ENCODE data around the gene ATP5ME.
A peak's percentile ranks its signal among the peaks of the same experiment; 100 is the strongest.
"Not testable (repeated sequence)": the region's sequence is repeated elsewhere in the genome, so short reads cannot be mapped to it uniquely, and the experiment has no call there.

The ATP5ME gene

GRCh38 chr4:668219-668618, 5.9 kb downstream of the ATP5ME start:
- DNase-seq (ENCODE audit: low read depth in 2 of 2): not testable (repeated sequence)

GRCh38 chr4:667545-667925, 6.5 kb downstream of the ATP5ME start:
- DNase-seq (ENCODE audit: low read depth in 2 of 2): no peak

- DNase-seq (ENCODE audit: low read depth in 2 of 2): no peak
Measured at GRCh38 chr4:666822-667544, 7.1 kb downstream of the ATP5ME start.

- DNase-seq (ENCODE audit: low read depth in 2 of 2): no peak
Measured at GRCh38 chr4:666436-666810, 7.7 kb downstream of the ATP5ME start.

GRCh38 chr4:665751-666435, 8.2 kb downstream of the ATP5ME start:
- no peak for DNase-seq (ENCODE audit: low read depth in 2 of 2)

- DNase-seq (ENCODE audit: low read depth in 2 of 2): no peak
Measured at GRCh38 chr4:665381-665750, 8.7 kb downstream of the ATP5ME start.

GRCh38 chr4:664713-665231, 9.3 kb downstream of the ATP5ME start:
- DNase-seq (ENCODE audit: low read depth in 2 of 2): no peak

- DNase-seq (ENCODE audit: low read depth in 2 of 2): peak; percentile 61 to 66
Measured at GRCh38 chr4:663438-664428, 10.3 kb downstream of the ATP5ME start.

GRCh38 chr4:663046-663437, 11.0 kb downstream of the ATP5ME start:
- DNase-seq (ENCODE audit: low read depth in 2 of 2): no peak

- no peak for DNase-seq (ENCODE audit: low read depth in 2 of 2)
Measured at GRCh38 chr4:661881-662761, 12.0 kb downstream of the ATP5ME start.

GRCh38 chr4:661231-661630, 12.8 kb downstream of the ATP5ME start:
- no peak for DNase-seq (ENCODE audit: low read depth in 2 of 2)

- DNase-seq (ENCODE audit: low read depth in 2 of 2): no peak
Measured at GRCh38 chr4:660401-660800, 13.7 kb downstream of the ATP5ME start.

- no peak for DNase-seq (ENCODE audit: low read depth in 2 of 2)
Measured at GRCh38 chr4:659851-660250, 14.2 kb downstream of the ATP5ME start.

- no peak for DNase-seq (ENCODE audit: low read depth in 2 of 2)
Measured at GRCh38 chr4:658681-659667, 15.1 kb downstream of the ATP5ME start.

GRCh38 chr4:657834-658667, 16.0 kb downstream of the ATP5ME start:
- DNase-seq (ENCODE audit: low read depth in 2 of 2): no peak

- DNase-seq (ENCODE audit: low read depth in 2 of 2): no peak
Measured at GRCh38 chr4:657338-657833, 16.7 kb downstream of the ATP5ME start.

- DNase-seq (ENCODE audit: low read depth in 2 of 2): no peak
Measured at GRCh38 chr4:656436-657337, 17.4 kb downstream of the ATP5ME start.
